Renal pelvis (tissue), 12 donors: ENCODE data around the gene BCR. TPM values are rescaled to one million over a fixed set of nuclear protein-coding genes. Genes with fewer than 3 reads are reported as not detected.
"Not testable (repeated sequence)": the region's sequence is repeated elsewhere in the genome, so short reads cannot be mapped to it uniquely, and the experiment has no call there.

Source experiments
- DNase-seq: peaks from one replicate; pipeline ENCODE4 v3.0.0-alpha.2; 2013
- long read RNA-seq, 16 experiments: transcript quantifications; one replicate each; lab custom pipeline, GENCODE V29; 2026
- polyA plus RNA-seq, 3 donors: library from polyadenylated mRNA; unstranded; fragments of 120-200 nt; gene quantifications; one replicate each; pipeline ENCODE4 v1.2.1, GENCODE V29; 2013; ENCODE audit not compliant: insufficient read length in 3 of 3

The BCR gene
- polyA plus RNA-seq: 10 to 100 TPM; 58.7 to 68.9 (median 61.1) TPM
- long read RNA-seq, donor 1, full-length matches to known transcripts: 4 of 4 reads
- long read RNA-seq, donor 1, partial matches to known transcripts: 0 of 4 reads
- long read RNA-seq, donor 1, other reads (novel, unspliced or antisense): 0 of 4 reads
- long read RNA-seq, donor 2, full-length matches to known transcripts: 5 of 10 reads
- long read RNA-seq, donor 2, partial matches to known transcripts: 5 of 10 reads
- long read RNA-seq, donor 2, other reads (novel, unspliced or antisense): 0 of 10 reads
- long read RNA-seq, donor 3, full-length matches to known transcripts: 3 of 3 reads
- long read RNA-seq, donor 3, partial matches to known transcripts: 0 of 3 reads
- long read RNA-seq, donor 3, other reads (novel, unspliced or antisense): 0 of 3 reads
- long read RNA-seq, donor 4, full-length matches to known transcripts: 2 of 7 reads
- long read RNA-seq, donor 4, partial matches to known transcripts: 5 of 7 reads
- long read RNA-seq, donor 4, other reads (novel, unspliced or antisense): 0 of 7 reads
- long read RNA-seq, donor 5, full-length matches to known transcripts: 2 of 2 reads
- long read RNA-seq, donor 5, partial matches to known transcripts: 0 of 2 reads
- long read RNA-seq, donor 5, other reads (novel, unspliced or antisense): 0 of 2 reads
- long read RNA-seq, donor 6, full-length matches to known transcripts: 3 of 3 reads
- long read RNA-seq, donor 6, partial matches to known transcripts: 0 of 3 reads
- long read RNA-seq, donor 6, other reads (novel, unspliced or antisense): 0 of 3 reads
- long read RNA-seq, donor 7, full-length matches to known transcripts: 4 of 4 reads
- long read RNA-seq, donor 7, partial matches to known transcripts: 0 of 4 reads
- long read RNA-seq, donor 7, other reads (novel, unspliced or antisense): 0 of 4 reads
- long read RNA-seq, donor 8, full-length matches to known transcripts: 3 of 3 reads
- long read RNA-seq, donor 8, partial matches to known transcripts: 0 of 3 reads
- long read RNA-seq, donor 8, other reads (novel, unspliced or antisense): 0 of 3 reads
- long read RNA-seq, donor 9, full-length matches to known transcripts: 6 of 6 reads
- long read RNA-seq, donor 9, partial matches to known transcripts: 0 of 6 reads
- long read RNA-seq, donor 9, other reads (novel, unspliced or antisense): 0 of 6 reads
- long read RNA-seq, donor 10, full-length matches to known transcripts: 1 of 1 reads
- long read RNA-seq, donor 10, partial matches to known transcripts: 0 of 1 reads
- long read RNA-seq, donor 10, other reads (novel, unspliced or antisense): 0 of 1 reads
- long read RNA-seq, donor 11, full-length matches to known transcripts: 2 of 2 reads
- long read RNA-seq, donor 11, partial matches to known transcripts: 0 of 2 reads
- long read RNA-seq, donor 11, other reads (novel, unspliced or antisense): 0 of 2 reads
- long read RNA-seq, donor 12, full-length matches to known transcripts: 2 of 2 reads
- long read RNA-seq, donor 12, partial matches to known transcripts: 0 of 2 reads
- long read RNA-seq, donor 12, other reads (novel, unspliced or antisense): 0 of 2 reads
- long read RNA-seq, donor 13, full-length matches to known transcripts: 2 of 2 reads
- long read RNA-seq, donor 13, partial matches to known transcripts: 0 of 2 reads
- long read RNA-seq, donor 13, other reads (novel, unspliced or antisense): 0 of 2 reads
- long read RNA-seq, donor 14, full-length matches to known transcripts: 3 of 3 reads
- long read RNA-seq, donor 14, partial matches to known transcripts: 0 of 3 reads
- long read RNA-seq, donor 14, other reads (novel, unspliced or antisense): 0 of 3 reads
- long read RNA-seq, donor 15, full-length matches to known transcripts: 3 of 9 reads
- long read RNA-seq, donor 15, partial matches to known transcripts: 6 of 9 reads
- long read RNA-seq, donor 15, other reads (novel, unspliced or antisense): 0 of 9 reads
- long read RNA-seq, donor 16, full-length matches to known transcripts: 2 of 2 reads
- long read RNA-seq, donor 16, partial matches to known transcripts: 0 of 2 reads
- long read RNA-seq, donor 16, other reads (novel, unspliced or antisense): 0 of 2 reads

- DNase-seq: no peak
Measured at GRCh38 chr22:23180301-23180892, at the start of gene BCR. BCR (plus strand) TSS chr22:23180509; CDS start chr22:23180961, 452 bp downstream.

GRCh38 chr22:23130697-23131096 is 49.6 kb upstream of the BCR start:
- no peak for DNase-seq

- DNase-seq: no peak
Measured at GRCh38 chr22:23131931-23132330, 48.4 kb upstream of the BCR start.

GRCh38 chr22:23132376-23133091 is 47.8 kb upstream of the BCR start:
- DNase-seq: no peak

- DNase-seq: no peak
Measured at GRCh38 chr22:23133922-23134321, 46.4 kb upstream of the BCR start.

GRCh38 chr22:23136991-23137390 is 43.3 kb upstream of the BCR start:
- DNase-seq: not testable (repeated sequence)

GRCh38 chr22:23137468-23137867 is 42.8 kb upstream of the BCR start:
- DNase-seq: no peak

GRCh38 chr22:23137905-23138561 is 42.3 kb upstream of the BCR start:
- no peak for DNase-seq

GRCh38 chr22:23138584-23139435 is 41.5 kb upstream of the BCR start:
- no peak for DNase-seq

GRCh38 chr22:23140385-23140784 is 39.9 kb upstream of the BCR start:
- DNase-seq: no peak

- no peak for DNase-seq
Measured at GRCh38 chr22:23142546-23143105, 37.7 kb upstream of the BCR start.

GRCh38 chr22:23143119-23143518 is 37.2 kb upstream of the BCR start:
- no peak for DNase-seq

GRCh38 chr22:23144432-23144831 is 35.9 kb upstream of the BCR start:
- DNase-seq: no peak

- peak; percentile 98 for DNase-seq
Measured at GRCh38 chr22:23144932-23145877, 35.1 kb upstream of the BCR start, which contains the start of gene RAB36. RAB36 (plus strand) TSS chr22:23145477; CDS start chr22:23146617, 1,140 bp downstream.

- no peak for DNase-seq
Measured at GRCh38 chr22:23145878-23146470, 34.3 kb upstream of the BCR start.
